Left forelimb (tissue), 1 donor: Measurements from ENCODE around the gene POLN.
A peak's percentile ranks its signal among the peaks of the same experiment; 100 is the strongest.

Experiments
- DNase-seq: peaks from one replicate; pipeline ENCODE4 v3.0.0-alpha.2; 2018; ENCODE audit warnings: low spot score

Gene POLN

DNA sequence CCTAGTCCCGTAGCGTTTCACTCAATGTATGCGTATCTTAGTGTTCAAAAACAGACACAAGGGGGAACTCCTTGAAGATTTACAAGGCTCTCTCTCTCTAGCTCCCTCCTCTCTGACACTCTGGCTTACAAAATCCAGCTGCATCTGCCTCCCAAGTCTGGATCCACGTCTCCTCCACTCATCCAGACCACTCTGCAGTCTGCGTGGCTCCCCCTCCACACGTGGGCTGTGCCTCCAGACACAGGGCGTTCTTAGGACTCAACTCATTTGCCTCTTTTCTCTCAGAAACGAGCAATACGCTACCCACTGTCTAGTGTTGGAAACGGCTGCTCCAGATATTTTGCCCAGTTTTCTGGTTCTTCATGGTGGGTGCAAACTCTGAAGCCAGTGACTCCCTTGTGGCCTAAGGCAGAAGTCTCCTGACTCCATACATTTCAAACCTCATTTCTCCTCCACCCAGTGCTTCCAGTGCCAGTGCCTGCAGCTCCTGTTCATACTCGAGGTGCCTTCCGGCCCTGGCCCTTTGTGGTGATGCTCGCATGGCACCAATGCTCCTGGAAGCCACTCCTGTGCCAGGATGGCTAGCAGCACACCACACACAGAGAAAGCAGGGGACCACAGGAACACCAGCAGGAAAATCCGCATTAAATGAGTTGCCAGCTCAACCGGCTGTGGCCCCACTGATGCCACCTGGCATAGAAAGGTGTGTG is 158.7 kb downstream of the POLN start:
- peak; percentile 50 for DNase-seq

DNA sequence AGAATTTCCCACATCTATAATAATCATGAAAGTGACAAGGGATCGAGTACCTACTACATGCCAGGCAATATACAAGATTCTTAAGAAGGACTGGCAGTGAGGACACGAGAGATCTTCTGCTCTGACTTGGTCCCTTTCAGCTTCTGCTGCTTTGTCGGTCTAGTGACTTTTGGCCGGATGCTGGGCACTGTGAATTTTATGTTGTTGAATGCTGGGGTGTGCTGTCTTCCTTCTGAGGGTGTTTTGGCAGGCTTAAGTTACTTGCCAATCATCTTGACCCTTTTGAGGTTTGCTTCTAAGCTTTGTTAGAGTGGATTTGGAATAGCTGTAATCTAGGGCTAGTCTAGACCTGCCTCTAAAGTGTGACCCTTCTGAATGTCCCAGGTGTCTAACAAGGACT is 159.3 kb downstream of the POLN start:
- no peak for DNase-seq

- DNase-seq: no peak
Measured at GRCh38 chr4:2082118-2082517, 159.8 kb downstream of the POLN start.

GRCh38 chr4:2081540-2081939 is 160.4 kb downstream of the POLN start:
- no peak for DNase-seq

DNA sequence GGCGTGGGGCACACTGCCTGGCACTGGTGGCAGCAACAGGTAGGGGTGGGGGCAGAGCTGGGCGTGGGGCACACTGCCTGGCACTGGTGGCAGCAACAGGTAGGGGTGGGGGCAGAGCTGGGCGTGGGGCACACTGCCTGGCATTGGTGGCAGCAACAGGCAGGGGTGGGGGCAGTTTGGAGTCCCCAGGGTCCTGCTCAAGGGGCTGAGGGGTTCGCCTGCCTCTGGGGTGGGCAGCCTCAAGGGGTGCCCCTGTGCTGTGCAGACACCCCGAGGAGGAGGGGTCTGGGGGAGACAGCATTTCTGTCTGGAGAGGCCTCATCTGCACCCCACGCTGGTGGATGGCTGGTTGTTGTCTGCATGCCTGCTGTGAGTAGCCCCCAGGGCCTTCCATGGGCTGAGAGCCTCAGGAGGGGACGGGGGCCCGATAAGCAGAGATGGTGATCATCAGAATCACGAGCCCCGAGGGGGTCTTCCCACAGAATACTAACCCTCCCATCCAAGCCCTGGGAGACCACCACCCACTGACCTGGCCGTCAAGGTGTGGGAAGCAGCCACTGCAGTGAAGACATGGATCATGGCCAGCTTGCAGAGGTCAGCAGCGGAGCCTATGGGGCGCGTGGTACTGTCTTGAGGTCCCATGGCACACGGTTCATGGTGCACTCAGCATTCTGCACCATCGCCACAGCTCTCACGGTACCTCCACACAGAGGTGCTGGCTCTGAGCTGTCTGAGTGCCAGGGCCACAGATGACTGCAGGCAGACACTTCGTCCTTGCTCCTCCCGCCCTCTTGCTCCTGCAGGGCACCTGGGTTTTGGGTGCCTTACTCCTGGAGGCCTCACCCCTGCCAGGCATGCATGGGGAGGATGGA is 161.3 kb downstream of the POLN start:
- no peak for DNase-seq

DNA sequence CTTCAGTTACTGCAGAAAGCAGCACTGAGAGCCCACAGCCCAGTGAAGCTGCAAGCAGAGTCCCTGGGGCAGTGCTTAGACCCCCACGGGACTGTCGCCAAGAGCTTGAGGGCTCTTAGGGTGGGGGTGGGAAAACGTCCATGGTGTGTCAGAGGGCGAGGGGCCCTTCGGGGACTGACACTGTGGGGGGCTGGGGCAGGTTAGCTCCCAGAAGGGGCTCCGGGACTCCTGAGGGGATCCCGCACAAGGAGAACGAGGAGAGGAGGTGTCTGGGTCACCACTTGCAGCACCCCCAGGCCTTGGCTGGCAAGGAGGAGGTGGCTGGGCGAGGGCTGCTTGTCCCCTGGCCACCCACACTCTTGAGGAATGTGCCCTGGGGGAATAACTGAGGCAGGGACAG is 162.0 kb downstream of the POLN start:
- DNase-seq: no peak

DNA sequence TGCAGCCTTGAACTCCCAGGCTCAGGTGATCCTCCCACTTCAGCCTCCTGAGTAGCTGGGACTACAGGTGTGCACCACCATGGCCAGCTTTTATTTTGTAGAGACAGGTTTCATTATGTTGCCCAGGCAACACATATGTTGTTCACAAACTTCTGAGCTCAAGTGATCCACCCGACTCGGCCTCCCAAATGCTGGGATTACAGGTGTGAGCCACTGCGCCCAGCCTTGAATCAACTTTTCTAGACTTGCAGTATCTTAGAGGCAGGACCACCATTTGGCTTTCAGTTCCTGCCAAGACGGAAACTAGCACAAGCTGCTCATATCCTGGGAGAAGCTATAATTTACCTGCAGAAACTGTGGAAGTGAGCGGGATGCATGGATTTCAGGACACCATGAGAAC is 162.9 kb downstream of the POLN start:
- DNase-seq: no peak

- no peak for DNase-seq
Measured at GRCh38 chr4:2078584-2078983, 163.3 kb downstream of the POLN start.

- DNase-seq: peak; percentile 58
Measured at GRCh38 chr4:2077537-2078460, 164.1 kb downstream of the POLN start.

- DNase-seq: peak; percentile 55
Measured at GRCh38 chr4:2076908-2077536, 164.9 kb downstream of the POLN start.

DNA sequence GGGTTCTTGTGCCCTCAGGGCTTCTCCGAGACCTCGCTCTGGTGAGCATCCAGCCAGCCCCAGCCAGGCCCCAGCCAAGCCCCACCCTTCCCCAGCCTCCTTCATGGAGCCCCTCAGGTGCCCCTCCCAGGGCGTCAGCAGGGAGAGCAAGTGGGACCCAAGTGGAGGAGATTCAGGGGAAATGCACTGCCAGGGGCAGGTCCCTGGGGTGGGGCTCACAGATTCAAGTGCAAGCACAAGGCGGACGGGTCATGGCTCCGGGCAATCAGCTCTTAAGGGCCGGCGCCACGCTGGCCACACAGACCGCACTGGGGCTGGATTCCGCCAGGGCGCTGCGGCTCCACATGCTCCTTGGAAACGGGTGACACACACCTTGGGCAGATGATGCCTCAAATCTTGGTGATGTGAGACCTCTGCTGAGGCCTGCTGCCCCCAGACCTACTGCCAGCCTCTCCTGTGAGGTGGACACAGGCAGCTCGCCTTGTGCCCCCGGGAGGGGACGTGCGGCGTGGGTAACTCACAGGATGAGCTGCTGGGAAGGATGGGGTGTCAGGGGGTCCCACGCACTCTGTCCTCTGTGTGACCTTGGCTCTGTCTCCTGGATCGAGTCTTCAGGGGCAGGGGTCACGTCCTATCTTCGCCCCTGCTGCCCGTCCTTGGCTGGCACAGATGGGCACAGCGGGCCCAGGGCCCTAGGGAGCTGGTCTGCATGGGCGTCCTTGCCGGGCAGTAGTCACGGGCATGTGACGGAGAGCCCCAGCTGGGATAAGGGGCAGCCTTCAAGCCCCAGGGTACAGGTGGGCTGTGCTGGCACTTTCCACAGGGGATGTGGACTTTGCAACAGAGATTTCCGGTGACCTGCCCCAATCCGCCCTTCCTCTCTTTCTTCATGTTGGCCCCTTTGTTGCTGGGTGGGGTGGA is 165.7 kb downstream of the POLN start:
- DNase-seq: peak; percentile 50

DNA sequence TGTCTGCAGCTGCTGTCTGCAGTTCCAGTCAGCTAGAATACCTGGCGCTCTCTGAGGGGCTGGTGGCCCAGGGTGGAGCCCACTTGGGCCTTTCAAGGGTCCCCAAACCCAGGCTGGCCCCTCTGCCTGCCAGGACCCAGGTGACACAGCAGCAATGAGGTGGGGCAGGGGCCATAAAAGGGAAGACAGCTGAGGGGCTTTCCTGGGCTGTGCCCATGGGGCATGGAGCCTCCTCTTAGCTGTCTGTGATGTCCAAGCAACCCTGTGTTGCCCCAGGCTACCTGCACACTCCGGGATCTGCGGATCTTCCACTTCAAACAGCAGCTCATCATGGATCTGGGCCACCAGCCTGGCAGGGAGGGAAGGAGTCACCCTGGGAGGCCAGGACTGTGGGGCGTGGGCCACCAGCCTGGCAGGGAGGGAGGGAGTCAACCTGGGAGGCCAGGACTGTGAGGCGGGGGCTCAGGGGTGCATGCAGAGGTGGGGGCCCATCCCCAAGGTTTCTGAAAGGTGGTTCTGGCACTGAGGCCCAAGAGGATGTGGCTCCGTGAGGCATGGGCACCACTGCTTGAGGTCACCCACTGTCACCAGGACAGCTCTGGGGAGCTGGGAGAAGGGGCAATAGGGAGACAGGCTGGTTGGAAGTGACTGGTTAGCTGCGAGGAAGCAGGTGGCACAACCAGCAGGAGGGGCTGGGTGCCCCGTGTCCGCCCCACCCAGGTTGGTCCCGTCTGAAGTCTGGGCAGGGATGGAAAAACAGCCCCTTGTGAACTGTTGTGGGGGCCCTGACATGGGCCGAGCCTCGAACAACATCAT is 166.5 kb downstream of the POLN start:
- peak; percentile 54 for DNase-seq

GRCh38 chr4:2074588-2074987 is 167.3 kb downstream of the POLN start:
- DNase-seq: no peak

DNA sequence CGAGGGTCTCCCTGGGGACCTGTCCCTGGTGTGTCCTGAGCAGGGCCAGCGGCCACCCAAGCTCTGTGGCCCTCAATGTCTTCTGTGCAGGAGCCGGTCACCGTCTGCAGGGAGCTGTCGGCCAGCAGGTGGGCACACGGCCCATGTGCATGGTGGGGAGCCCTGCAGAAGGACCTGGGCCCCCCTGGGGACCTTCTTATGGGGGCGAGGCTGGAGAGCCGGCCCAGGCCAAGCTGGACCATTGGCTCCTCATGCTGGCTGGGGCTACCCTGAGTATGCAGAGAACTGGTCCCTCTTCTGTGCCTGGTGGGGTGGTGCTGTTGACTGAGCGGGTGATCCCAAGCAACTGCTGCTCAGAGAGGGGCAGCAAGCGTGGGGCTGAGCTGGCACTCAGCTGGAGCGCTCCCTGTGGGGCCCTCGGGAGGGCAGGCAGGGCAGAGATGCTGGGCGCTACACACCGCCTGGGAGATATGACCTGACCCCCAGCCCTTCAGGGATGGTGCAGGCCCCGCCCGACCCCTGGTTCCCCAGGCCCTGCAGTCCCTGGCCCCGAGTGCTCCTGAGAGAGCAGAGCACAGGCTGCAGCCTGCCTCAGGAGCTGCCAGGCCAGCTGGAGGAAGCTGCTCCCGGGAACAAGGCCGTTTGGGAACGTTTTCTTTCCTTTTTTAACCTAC is 168.0 kb downstream of the POLN start:
- DNase-seq: peak; percentile 57

- DNase-seq: peak; percentile 55
Measured at GRCh38 chr4:2072971-2073807, 168.7 kb downstream of the POLN start.

- DNase-seq: no peak
Measured at GRCh38 chr4:2071912-2072867, 169.7 kb downstream of the POLN start.

GRCh38 chr4:2071252-2071911 is 170.5 kb downstream of the POLN start:
- DNase-seq: no peak
